Measurements from ENCODE around the gene SERPINA1.

DNA sequence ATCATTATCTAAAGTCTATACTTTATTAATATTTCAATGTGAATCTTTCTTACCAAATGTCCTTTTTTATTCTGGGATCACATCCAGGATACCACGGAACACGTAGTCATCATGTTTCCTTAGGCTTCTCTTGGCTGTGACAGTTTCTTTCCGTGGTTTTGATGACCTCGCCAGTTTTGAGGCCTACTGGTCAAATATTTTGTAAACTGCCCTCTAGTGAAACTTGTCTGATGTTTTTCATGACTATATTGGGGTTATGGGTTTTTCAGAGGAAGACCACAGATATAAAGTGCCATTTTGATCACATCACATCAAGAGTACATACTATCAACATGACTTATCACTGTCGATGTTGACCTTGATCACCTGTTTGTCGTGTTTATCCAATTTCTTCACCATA, 51.1 kb downstream of the SERPINA1 start:
- TF ChIP-seq, protein P1, sequence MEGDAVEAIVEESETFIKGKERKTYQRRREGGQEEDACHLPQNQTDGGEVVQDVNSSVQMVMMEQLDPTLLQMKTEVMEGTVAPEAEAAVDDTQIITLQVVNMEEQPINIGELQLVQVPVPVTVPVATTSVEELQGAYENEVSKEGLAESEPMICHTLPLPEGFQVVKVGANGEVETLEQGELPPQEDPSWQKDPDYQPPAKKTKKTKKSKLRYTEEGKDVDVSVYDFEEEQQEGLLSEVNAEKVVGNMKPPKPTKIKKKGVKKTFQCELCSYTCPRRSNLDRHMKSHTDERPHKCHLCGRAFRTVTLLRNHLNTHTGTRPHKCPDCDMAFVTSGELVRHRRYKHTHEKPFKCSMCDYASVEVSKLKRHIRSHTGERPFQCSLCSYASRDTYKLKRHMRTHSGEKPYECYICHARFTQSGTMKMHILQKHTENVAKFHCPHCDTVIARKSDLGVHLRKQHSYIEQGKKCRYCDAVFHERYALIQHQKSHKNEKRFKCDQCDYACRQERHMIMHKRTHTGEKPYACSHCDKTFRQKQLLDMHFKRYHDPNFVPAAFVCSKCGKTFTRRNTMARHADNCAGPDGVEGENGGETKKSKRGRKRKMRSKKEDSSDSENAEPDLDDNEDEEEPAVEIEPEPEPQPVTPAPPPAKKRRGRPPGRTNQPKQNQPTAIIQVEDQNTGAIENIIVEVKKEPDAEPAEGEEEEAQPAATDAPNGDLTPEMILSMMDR (conservative IDR thresholded peaks at IDR 0.05; ENCODE audit: low read depth, low read length): no peak
- no peak for TF ChIP-seq EZH2 (IDR thresholded peaks at IDR 0.05; ENCODE audit: low read length, unreplicated experiment)
